Adrenal gland (tissue), 12 donors: ENCODE data around the gene TIMM29. TPM values are rescaled to one million over a fixed set of nuclear protein-coding genes. Genes with fewer than 3 reads are reported as not detected.
A peak's percentile ranks its signal among the peaks of the same experiment; 100 is the strongest.

Experiments
- DNase-seq, 7 donors: peaks; one replicate each; pipeline ENCODE4 v3.0.0-alpha.2; 2019 to 2020
- H3K27ac ChIP-seq, 5 donors: fragments of 200-600 bp; sonication (generic) in 4 of 5; 1 replicate in 3 of 5; 2 replicates in 2 of 5; pipeline versions ENCODE4 v1.5.1 to v1.8.0; 2016 to 2020; ENCODE audit warnings: mild to moderate bottlenecking in 1 of 5
- H3K27me3 ChIP-seq: fragments of 200-600 bp; 2 replicates; pipeline ENCODE4 v1.8.0; 2021
- H3K36me3 ChIP-seq, 2 donors: fragments of 200-600 bp; replicated peaks in 1 of 2; 1 replicate in 1 of 2; 2 replicates in 1 of 2; pipeline versions ENCODE4 v1.5.1 to v1.8.0; 2018 to 2022
- H3K4me1 ChIP-seq, 2 donors: fragments of 200-600 bp; replicated peaks in 1 of 2; 1 replicate in 1 of 2; 2 replicates in 1 of 2; pipeline versions ENCODE4 v1.5.1 to v1.8.0; 2018 to 2021
- H3K4me3 ChIP-seq, 4 donors: fragments of 200-600 bp; sonication (generic) in 3 of 4; one replicate each; pipeline ENCODE4 v1.5.1; 2016 to 2018
- H3K9me3 ChIP-seq, 3 donors: fragments of 200-600 bp; sonication (generic) in 1 of 3; replicated peaks in 1 of 3; 1 replicate in 2 of 3; 2 replicates in 1 of 3; pipeline versions ENCODE4 v1.5.1 to v1.8.0; 2016 to 2021
- CTCF ChIP-seq, 6 experiments: fragments of 450-650 bp in 4 of 6; fragments of 200-600 bp in 2 of 6; sonication (generic) in 1 of 6; IDR thresholded peaks; 1 replicate in 5 of 6; 2 replicates in 1 of 6; pipeline versions ENCODE4 v1.5.1 to v1.8.0; 2016 to 2021; ENCODE audit warnings: antibody characterized with exemption in 6 of 6, mild to moderate bottlenecking in 2 of 6, moderate library complexity in 1 of 6
- POLR2A ChIP-seq, 2 donors: fragments of 450-650 bp; IDR thresholded peaks; one replicate each; pipeline ENCODE4 v1.6.1; 2017; ENCODE audit warnings: antibody characterized with exemption in 2 of 2, mild to moderate bottlenecking in 2 of 2, moderate library complexity in 1 of 2
- WGBS, 4 donors: extraction: QIAGEN DNeasy Blood & Tissue Kit in 2 of 4; methylation state at CpG; one replicate each; pipeline versions ENCODE4 v1.1.5 to v1.1.7; 2013 to 2017; 5-methylcytosine and 5-hydroxymethylcytosine counted together
- intact Hi-C, 2 donors: fragments of 100-400 bp; cut with DNase I; formaldehyde crosslinking; loops; one replicate each; pipeline versions ENCODE4 v1.14.1 to v1.15.0; 2022 to 2023
- polyA plus RNA-seq, 3 donors: library from polyadenylated mRNA; stranded (reverse); fragments of 200-250 nt in 2 of 3; fragments of 350-450 nt in 1 of 3; fragmentation: Illumina TruSeq in 1 of 3; extraction: RNeasy Lipid Tissue Mini Kit (QIAGEN cat#74804) in 1 of 3; gene quantifications; one replicate each; pipeline ENCODE4 v1.2.3, GENCODE V29; 2013 to 2014
- total RNA-seq, 9 donors: library from RNA; depleted of rRNA in 4 of 9; stranded (reverse); fragments of >200 nt in 4 of 9; fragments of 120-200 nt in 1 of 9; fragmentation: NEBNext Ultra II Directional in 1 of 9; extraction: Animal tissue kit (Norgen Biotek cat#: 25700) in 1 of 9; gene quantifications; one replicate each; pipeline versions ENCODE4 v1.1.0 to v1.2.4, GENCODE V29; 2013 to 2023
- donor health status: healthy with polysubstance abuse.
- donor health status: Bipolar disorder and iron deficiency.
- donor health status: DM: yes; HTN: yes; CAD: no.
- donor health status: DM: no; HTN: no; CAD: no.
- donor health status: DM: no; HTN: no; CAD: no.
- donor health status: DM: yes; HTN: yes; CAD: no.

Gene TIMM29
- total and polyA plus RNA-seq, 12 donors = 10.5 to 39.7 (median 26.2) TPM

DNA sequence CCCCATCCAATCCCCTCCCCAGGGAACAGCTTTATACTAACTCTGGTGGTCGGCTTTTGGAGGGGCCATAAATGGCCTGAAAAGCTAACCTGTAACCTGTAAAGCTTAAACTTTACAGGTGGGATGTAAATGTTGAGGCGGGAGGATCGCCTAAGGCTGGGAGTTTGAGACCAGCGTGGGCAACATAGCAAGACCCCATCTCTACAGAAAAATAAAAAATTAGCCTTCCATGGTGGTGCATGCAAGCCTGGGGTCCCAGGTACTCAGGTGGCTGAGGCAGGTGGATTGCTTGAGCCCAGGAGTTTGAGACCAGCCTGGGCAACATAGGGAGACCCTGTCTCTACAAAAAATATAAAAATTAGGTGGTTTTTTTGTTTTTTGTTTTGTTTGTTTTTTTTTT lies 38.7 kb upstream of the TIMM29 start:
- no peak overlapping the region for H3K27ac ChIP-seq
- intact Hi-C loops = loop anchor here in 1 of 2 donors (5.0 kb wide), 1 partner anchor 112 kb away; no protein-coding TSS in a partner anchor
- H3K27me3 ChIP-seq = no peaks in the 10 kb centered on the region
- no peaks in the 10 kb centered on the region for H3K9me3 ChIP-seq
- no peak for DNase-seq
- TF ChIP-seq POLR2A (IDR thresholded peaks at IDR 0.05) (no peak), CTCF (IDR thresholded peaks at IDR 0.05) (no peak)
- no peak overlapping the region for H3K4me3 ChIP-seq
- H3K4me1 ChIP-seq = peaks cover 8 to 9% of the 10 kb centered on the region in 2 donors
- WGBS, 4 donors = 95 to 100% (median 97%) methylated on average over 4 of the region's 4 CpGs
- H3K36me3 ChIP-seq = no peaks in the 10 kb centered on the region

- DNase-seq = no peak
- Histone ChIP-seq H3K4me3 (no peak overlapping the region), H3K4me1 (peaks cover 8 to 9% of the 10 kb centered on the region in 2 donors), H3K9me3 (no peaks in the 10 kb centered on the region), H3K36me3 (no peaks in the 10 kb centered on the region), H3K27me3 (no peaks in the 10 kb centered on the region), H3K27ac (peak overlapping the region in 1 of 5 donors; percentile 10)
- WGBS, 4 donors = 70 to 88% (median 75%) methylated on average over 14 to 21 of the region's 21 CpGs
- TF ChIP-seq CTCF (IDR thresholded peaks at IDR 0.05) = no peak
- no peak for TF ChIP-seq POLR2A (IDR thresholded peaks at IDR 0.05)
- intact Hi-C loops = loop anchor here in 1 of 2 donors (5.0 kb wide), 1 partner anchor 111 kb away; no protein-coding TSS in a partner anchor
Measured at GRCh38 chr19:10891405-10892086, 37.1 kb upstream of the TIMM29 start.

- no peak overlapping the region for H3K27ac ChIP-seq
- H3K4me3 ChIP-seq = no peak overlapping the region
- no peaks in the 10 kb centered on the region for H3K36me3 ChIP-seq
- no peaks in the 10 kb centered on the region for H3K27me3 ChIP-seq
- TF ChIP-seq CTCF (IDR thresholded peaks at IDR 0.05) (no peak), POLR2A (IDR thresholded peaks at IDR 0.05) (no peak)
- peaks cover 11 to 15% of the 10 kb centered on the region in 2 donors for H3K4me1 ChIP-seq
- intact Hi-C loops = loop anchor here in 1 of 2 donors (5.0 kb wide), 1 partner anchor 110 kb away; no protein-coding TSS in a partner anchor
- H3K9me3 ChIP-seq = no peaks in the 10 kb centered on the region
- no peak for DNase-seq
- WGBS, 4 donors = 83 to 94% (median 90%) methylated on average over 2 to 13 of the region's 13 CpGs
Measured at GRCh38 chr19:10892256-10892655, 36.4 kb upstream of the TIMM29 start.

- H3K27ac ChIP-seq = no peak overlapping the region
- 89 to 92% (median 90%) methylated on average over 7 of the region's 7 CpGs for WGBS, 4 donors
- TF ChIP-seq POLR2A (IDR thresholded peaks at IDR 0.05) = no peak
- no peak for TF ChIP-seq CTCF (IDR thresholded peaks at IDR 0.05)
- H3K27me3 ChIP-seq = no peaks in the 10 kb centered on the region
- H3K4me3 ChIP-seq = no peak overlapping the region
- DNase-seq = no peak
- H3K9me3 ChIP-seq = no peaks in the 10 kb centered on the region
- no peaks in the 10 kb centered on the region for H3K36me3 ChIP-seq
- intact Hi-C loops = loop anchor here in 1 of 2 donors (5.0 kb wide), 1 partner anchor 107 kb away; no protein-coding TSS in a partner anchor
- peaks cover 11 to 25% of the 10 kb centered on the region in 2 donors for H3K4me1 ChIP-seq
Measured at GRCh38 chr19:10894911-10895213, 33.7 kb upstream of the TIMM29 start.
